ENCODE results near the gene PMS2.

PMS2 gene

DNA sequence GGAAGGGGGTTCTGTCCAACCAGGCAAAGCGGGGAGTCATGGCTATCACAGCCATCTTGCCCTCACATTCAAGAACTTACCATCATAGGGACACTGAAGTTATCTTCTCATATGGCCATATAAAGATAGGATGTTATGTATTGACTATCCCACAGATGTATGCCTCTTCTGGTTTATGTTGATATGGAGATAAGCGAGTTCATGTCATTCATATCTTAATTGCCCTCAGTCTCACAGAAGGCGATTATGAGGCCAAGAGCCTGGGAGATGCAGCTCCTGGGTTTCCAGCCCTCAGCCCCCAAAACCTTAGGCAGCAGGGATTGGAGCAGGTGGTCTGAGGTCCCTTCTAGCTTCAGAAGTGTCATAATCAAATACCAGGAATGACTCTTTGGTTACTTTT lies 13.9 kb upstream of the PMS2 start:
- peaks cover 50 to 94% of the 10 kb centered on the region in 2 experiments for H3K36me3 ChIP-seq (ENCODE audit: control insufficient read depth in 2 of 2, insufficient read depth in 1 of 2, low read length in 2 of 2)
- no peak for TF ChIP-seq ZXDB (tag by site-specific recombination; IDR thresholded peaks at IDR 0.05)
- TF ChIP-seq ZNF416 (tag by site-specific recombination; IDR thresholded peaks at IDR 0.05): no peak
- no peak for TF ChIP-seq ZNF24 (tag by site-specific recombination; IDR thresholded peaks at IDR 0.05)
- no peak for TF ChIP-seq ZNF175 (tag by site-specific recombination; IDR thresholded peaks at IDR 0.05)
- no peak for TF ChIP-seq ZBTB48 (tag by site-specific recombination; IDR thresholded peaks at IDR 0.05)
- TF ChIP-seq, protein P1, sequence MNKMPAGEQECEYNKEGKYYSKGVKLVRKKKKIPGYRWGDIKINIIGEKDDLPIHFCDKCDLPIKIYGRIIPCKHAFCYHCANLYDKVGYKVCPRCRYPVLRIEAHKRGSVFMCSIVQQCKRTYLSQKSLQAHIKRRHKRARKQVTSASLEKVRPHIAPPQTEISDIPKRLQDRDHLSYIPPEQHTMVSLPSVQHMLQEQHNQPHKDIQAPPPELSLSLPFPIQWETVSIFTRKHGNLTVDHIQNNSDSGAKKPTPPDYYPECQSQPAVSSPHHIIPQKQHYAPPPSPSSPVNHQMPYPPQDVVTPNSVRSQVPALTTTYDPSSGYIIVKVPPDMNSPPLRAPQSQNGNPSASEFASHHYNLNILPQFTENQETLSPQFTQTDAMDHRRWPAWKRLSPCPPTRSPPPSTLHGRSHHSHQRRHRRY (tag by site-specific recombination; IDR thresholded peaks at IDR 0.05): no peak
- TF ChIP-seq ZNF132 (tag by site-specific recombination; IDR thresholded peaks at IDR 0.05; ENCODE audit: borderline replicate concordance): no peak
- TF ChIP-seq ZNF394 (tag by site-specific recombination; IDR thresholded peaks at IDR 0.05; ENCODE audit: borderline replicate concordance): no peak
- TF ChIP-seq, protein P2, sequence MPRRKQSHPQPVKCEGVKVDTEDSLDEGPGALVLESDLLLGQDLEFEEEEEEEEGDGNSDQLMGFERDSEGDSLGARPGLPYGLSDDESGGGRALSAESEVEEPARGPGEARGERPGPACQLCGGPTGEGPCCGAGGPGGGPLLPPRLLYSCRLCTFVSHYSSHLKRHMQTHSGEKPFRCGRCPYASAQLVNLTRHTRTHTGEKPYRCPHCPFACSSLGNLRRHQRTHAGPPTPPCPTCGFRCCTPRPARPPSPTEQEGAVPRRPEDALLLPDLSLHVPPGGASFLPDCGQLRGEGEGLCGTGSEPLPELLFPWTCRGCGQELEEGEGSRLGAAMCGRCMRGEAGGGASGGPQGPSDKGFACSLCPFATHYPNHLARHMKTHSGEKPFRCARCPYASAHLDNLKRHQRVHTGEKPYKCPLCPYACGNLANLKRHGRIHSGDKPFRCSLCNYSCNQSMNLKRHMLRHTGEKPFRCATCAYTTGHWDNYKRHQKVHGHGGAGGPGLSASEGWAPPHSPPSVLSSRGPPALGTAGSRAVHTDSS (tag by site-specific recombination; IDR thresholded peaks at IDR 0.05): no peak
- no peak for TF ChIP-seq EGR2 (tag by site-specific recombination; IDR thresholded peaks at IDR 0.05; ENCODE audit: low read depth)
- TF ChIP-seq, protein P3, sequence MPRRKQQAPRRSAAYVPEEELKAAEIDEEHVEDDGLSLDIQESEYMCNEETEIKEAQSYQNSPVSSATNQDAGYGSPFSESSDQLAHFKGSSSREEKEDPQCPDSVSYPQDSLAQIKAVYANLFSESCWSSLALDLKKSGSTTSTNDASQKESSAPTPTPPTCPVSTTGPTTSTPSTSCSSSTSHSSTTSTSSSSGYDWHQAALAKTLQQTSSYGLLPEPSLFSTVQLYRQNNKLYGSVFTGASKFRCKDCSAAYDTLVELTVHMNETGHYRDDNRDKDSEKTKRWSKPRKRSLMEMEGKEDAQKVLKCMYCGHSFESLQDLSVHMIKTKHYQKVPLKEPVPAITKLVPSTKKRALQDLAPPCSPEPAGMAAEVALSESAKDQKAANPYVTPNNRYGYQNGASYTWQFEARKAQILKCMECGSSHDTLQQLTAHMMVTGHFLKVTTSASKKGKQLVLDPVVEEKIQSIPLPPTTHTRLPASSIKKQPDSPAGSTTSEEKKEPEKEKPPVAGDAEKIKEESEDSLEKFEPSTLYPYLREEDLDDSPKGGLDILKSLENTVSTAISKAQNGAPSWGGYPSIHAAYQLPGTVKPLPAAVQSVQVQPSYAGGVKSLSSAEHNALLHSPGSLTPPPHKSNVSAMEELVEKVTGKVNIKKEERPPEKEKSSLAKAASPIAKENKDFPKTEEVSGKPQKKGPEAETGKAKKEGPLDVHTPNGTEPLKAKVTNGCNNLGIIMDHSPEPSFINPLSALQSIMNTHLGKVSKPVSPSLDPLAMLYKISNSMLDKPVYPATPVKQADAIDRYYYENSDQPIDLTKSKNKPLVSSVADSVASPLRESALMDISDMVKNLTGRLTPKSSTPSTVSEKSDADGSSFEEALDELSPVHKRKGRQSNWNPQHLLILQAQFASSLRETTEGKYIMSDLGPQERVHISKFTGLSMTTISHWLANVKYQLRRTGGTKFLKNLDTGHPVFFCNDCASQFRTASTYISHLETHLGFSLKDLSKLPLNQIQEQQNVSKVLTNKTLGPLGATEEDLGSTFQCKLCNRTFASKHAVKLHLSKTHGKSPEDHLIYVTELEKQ (tag by site-specific recombination; IDR thresholded peaks at IDR 0.05; ENCODE audit: borderline replicate concordance): no peak
- TF ChIP-seq ZNF19 (tag by site-specific recombination; IDR thresholded peaks at IDR 0.05; ENCODE audit: low read depth): no peak
- TF ChIP-seq ZNF48 (tag by site-specific recombination; IDR thresholded peaks at IDR 0.05): no peak
- TF ChIP-seq KLF7 (tag by site-specific recombination; IDR thresholded peaks at IDR 0.05; ENCODE audit: borderline replicate concordance): no peak
- no peak for TF ChIP-seq ZNF121 (tag by site-specific recombination; IDR thresholded peaks at IDR 0.05)
- no peak overlapping the region for H3K4me3 ChIP-seq (ENCODE audit: low read depth, low read length)
- no peaks in the 10 kb centered on the region for H3K9me3 ChIP-seq (ENCODE audit: control insufficient read depth, insufficient read depth, low read depth, low read length)
- no peaks in the 10 kb centered on the region for H3K4me1 ChIP-seq (ENCODE audit: control insufficient read depth, insufficient read depth, low read length)
- CTCF ChIA-PET: interaction anchor here (0.9 kb wide), 1 partner anchor 11 kb away, joined by 3 read pairs; no protein-coding TSS in a partner anchor
- POLR2A ChIA-PET: no interaction called here
- H3K27ac ChIP-seq (ENCODE audit: extremely low read depth, low read depth, low read length): no peak overlapping the region

DNA sequence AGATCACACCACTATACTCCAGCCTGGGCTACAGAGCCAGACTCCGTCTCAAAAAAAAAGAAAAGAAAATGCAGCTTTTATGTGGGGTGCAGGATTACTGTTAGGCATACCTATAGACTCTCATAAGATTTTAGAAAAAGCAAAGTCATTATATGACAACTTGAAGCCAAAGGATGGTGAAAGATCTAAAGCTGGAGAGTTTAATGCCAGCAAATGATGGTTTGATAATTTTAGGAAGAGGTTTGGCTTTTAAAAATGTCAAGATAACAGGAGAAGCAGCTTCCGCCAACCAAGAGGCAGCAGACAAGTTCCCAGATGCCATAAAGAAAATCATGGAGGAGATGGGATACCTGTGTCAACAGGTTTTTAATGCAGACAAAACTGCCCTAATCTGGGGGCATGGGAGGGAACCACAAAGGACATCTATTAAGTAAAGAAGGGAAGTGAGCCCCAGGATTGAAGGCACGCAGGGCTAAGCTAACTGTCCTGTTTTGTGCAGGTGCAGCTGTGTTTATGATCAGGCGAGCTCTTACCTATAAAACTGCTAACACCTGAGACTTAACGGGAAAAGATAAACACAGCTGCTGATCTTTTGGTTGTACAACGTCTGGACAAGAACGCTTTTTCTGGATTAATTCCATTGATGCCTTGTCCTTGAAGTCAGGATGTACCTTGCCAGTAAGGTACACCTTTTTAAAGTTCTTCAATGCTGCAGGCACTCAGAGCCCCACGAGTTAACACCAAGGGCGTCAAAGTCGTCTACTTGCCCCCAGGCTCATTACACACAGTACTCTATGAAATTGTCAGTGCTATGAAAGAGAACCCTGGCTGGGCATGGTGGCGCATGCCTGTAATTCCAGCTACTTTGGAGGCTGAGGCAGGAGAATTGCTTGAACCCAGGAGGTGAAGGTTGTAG lies 11.8 kb upstream of the PMS2 start:
- Histone ChIP-seq H3K4me3 (ENCODE audit: low read depth, low read length) (no peak overlapping the region), H3K36me3 (ENCODE audit: control insufficient read depth in 2 of 2, insufficient read depth in 1 of 2, low read length in 2 of 2) (peaks cover 52 to 93% of the 10 kb centered on the region in 2 experiments), H3K9me3 (ENCODE audit: control insufficient read depth, insufficient read depth, low read depth, low read length) (no peaks in the 10 kb centered on the region), H3K4me1 (ENCODE audit: control insufficient read depth, insufficient read depth, low read length) (no peaks in the 10 kb centered on the region), H3K27ac (ENCODE audit: extremely low read depth, low read depth, low read length) (no peak overlapping the region)
- POLR2A ChIA-PET: interaction anchor here (1.6 kb wide), 1 partner anchor 12 kb away, joined by 9 read pairs; the partner anchor contains the start of genes AIMP2 and PMS2
- TF ChIP-seq SCRT2 (tag by site-specific recombination; IDR thresholded peaks at IDR 0.05) (0 out of 2 replicates have a peak, but pooled peaks have one; percentile 23), RBAK (tag by site-specific recombination; IDR thresholded peaks at IDR 0.05) (no peak), ZNF747 (tag by site-specific recombination; IDR thresholded peaks at IDR 0.05) (no peak), KLF1 (tag by site-specific recombination; IDR thresholded peaks at IDR 0.05) (no peak)
- CTCF ChIA-PET: interaction anchor here (0.6 to 1.3 kb wide), 3 partner anchors 86 to 329 kb away, joined by 3 to 4 read pairs (median 4); no protein-coding TSS in a partner anchor
